PC-3 (cell line): ENCODE data around the gene ROR1.

Experiments used
- EZH2 ChIP-seq: fragments of 300-600 bp; sonication (generic); IDR thresholded peaks from one replicate; pipeline ENCODE4 v1.6.1; 2017; ENCODE audit warnings: antibody characterized with exemption, mild to moderate bottlenecking, low read length; ENCODE audit not compliant: unreplicated experiment
- EZH2phosphoT487 ChIP-seq: fragments of 300-600 bp; sonication (generic); IDR thresholded peaks from 2 replicates; pipeline ENCODE4 v1.6.1; 2018; ENCODE audit warnings: mild to moderate bottlenecking, antibody characterized with exemption, low read length, borderline replicate concordance
- TF ChIP-seq, protein P1 (sequence below): fragments of 300-600 bp; sonication (generic); conservative IDR thresholded peaks from 2 replicates; pipeline ENCODE4 v1.5.1; 2017; ENCODE audit warnings: antibody characterized with exemption, low read depth, mild to moderate bottlenecking, low read length

DNA sequence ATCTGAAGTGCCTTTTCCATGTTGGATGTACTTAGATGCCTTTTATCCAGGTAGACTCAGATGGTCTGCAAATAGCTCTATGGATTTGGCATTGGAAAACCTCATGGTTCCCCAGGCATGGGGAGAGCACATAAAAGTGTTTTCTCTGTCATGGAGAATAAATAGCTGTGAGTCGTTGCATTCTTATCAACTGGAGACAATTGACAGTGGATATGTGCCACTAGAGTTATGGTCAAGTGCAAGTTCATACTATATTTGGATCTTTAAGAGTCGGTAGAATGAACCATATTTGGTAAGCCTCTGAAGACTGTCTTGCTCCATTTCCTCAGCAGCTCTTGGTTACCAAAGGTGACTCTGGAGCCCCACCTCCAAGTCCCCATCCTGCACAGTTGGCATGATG, 83.7 kb downstream of the ROR1 start:
- TF ChIP-seq, protein P1, sequence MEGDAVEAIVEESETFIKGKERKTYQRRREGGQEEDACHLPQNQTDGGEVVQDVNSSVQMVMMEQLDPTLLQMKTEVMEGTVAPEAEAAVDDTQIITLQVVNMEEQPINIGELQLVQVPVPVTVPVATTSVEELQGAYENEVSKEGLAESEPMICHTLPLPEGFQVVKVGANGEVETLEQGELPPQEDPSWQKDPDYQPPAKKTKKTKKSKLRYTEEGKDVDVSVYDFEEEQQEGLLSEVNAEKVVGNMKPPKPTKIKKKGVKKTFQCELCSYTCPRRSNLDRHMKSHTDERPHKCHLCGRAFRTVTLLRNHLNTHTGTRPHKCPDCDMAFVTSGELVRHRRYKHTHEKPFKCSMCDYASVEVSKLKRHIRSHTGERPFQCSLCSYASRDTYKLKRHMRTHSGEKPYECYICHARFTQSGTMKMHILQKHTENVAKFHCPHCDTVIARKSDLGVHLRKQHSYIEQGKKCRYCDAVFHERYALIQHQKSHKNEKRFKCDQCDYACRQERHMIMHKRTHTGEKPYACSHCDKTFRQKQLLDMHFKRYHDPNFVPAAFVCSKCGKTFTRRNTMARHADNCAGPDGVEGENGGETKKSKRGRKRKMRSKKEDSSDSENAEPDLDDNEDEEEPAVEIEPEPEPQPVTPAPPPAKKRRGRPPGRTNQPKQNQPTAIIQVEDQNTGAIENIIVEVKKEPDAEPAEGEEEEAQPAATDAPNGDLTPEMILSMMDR: no peak
- no peak for TF ChIP-seq EZH2phosphoT487
- no peak for TF ChIP-seq EZH2
